DMS153 (cell line): ENCODE measurements around the gene STAG1.
"Not testable (repeated sequence)": the region's sequence is repeated elsewhere in the genome, so short reads cannot be mapped to it uniquely, and the experiment has no call there.

Experiments
- DNase-seq: peaks from one replicate; lab custom pipeline; 2025; lab: John Stamatoyannopoulos, UW

Gene STAG1

DNA sequence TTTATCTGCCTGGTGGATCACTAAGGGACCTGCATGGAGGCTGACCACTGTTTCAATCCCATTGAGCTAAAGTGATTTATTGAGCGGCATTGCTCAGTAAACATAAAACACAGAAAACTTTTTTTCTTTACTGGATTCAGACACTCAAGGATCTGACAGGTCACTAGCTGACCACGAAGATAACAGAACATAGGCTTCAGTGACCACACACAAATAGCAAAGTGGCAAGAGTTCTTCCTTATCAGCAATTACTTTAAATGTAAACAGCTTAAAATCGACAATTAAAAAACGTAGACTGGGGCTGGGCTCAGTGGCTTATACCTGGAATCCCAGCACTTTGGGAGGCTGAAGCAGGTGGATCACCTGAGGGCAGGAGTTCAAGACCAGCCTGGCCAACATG is 48.7 kb downstream of the STAG1 start:
- DNase-seq, result no peak

DNA sequence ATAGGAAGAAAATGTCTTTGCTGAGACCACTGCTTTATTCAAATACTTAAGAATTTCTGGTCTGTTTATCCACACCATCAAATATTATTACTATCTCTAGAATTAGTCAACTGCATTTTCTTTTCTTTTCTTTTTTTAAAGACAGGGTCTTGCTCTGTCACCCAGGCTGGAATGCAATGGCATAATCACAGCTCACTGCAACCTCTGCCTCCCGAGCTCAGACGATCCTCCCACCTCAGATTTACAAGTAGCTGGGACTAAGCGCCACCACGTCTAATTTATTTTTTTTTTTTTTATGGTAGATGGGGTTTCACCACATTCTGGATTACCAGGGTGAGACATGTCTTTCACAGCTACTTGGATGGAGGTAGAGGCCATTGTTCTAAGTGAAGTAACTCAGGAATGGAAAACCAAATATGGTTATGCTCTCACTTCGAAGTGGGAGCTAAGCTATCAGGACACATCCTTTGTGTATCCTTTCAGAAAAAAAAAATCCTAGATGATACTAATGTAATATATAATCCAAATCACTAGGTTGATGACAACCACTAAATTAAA is 52.8 kb downstream of the STAG1 start:
- no peak for DNase-seq

DNA sequence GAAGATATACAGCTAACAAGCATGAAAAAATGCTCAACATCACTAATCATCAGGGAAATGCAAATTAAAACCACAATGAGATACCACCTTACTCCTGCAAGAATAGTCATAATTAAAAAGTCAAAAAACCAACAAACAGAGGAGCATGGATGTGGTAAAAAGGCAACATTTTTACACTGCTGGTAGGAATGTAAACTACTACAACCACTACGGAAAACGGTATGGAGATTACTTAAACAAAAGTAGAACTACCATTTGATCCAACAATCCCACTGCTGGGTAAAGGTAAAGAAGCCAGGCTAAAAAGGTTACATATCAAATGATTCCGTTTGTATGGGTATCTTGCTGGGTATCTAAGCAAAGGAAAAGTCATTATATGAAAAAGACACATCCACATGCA is 53.8 kb downstream of the STAG1 start:
- no peak for DNase-seq

DNA sequence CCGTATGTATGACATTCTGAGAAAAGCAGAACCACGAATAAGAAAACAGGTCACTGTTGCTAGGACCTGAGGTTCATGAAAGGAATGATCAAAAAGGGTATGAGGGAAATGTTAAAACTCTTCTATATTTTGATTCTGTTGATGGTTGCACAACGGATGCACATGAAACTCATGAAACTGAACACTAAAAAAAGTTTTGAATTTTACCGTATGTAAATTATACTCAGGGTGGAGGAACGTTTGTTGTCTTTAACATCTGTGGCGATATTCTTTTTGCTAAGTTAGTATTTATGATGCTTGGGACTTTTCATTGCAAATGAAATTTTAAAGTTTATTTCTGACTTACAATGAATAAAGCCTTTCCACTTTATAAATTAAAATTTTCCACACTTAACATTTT is 55.4 kb downstream of the STAG1 start:
- no peak for DNase-seq

DNA sequence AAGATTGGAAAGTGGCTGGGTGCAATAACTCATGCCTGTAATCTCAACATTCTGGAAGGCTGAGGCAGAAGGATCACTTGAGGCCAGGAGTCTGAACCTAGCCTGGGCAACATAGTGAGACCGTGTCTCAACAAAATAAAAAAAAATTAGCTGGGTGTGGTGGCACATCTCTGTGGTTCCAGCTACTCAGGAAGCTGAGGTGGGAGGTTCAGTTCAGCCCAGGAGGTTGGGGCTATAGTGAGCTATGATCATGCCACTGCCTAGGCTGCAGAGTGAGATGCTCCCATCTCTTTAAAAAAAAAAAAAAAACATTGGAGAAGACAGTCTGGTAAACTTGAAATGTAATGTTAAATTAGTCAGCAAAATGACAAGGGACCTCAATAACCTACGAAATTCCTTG is 57.9 kb downstream of the STAG1 start:
- DNase-seq, result no peak

DNA sequence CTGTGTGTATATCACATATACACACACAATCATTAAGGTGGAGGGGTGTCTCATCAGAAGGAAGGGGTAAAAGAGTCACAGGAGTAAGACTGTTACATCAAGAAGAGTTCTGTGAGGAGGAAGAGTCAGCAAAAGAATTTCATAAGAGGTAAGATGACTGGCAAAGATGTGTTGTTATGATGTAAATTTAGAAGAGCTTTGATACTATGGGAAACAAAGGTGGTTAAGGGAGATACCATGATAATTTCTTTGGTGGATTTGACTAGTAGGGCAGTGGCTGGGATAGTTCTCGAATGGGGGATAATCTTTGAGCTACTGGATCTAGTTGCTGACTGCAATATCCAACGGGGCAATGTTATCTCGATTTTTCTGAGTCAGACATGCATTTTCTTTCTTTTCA is 61.6 kb downstream of the STAG1 start:
- no peak for DNase-seq

DNA sequence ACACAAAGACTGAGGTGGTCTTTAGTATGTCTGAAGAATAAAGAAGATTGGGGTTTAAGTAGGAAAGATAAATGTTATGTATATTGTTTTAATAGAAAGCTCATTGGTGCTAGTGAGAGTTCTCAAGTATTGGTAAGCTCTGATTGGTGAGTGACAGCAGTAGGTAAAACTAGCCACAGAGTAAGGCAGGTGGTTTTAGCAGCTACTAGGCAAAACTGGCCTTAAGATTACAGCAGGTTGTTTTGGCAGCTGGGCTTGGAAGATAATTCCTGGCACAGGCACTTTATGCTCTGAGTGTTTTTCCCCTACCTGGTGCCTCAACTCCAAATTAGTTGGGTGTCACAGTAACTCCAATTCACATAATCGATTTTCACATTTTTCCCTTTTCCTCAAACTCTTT is 66.3 kb downstream of the STAG1 start:
- no peak for DNase-seq

DNA sequence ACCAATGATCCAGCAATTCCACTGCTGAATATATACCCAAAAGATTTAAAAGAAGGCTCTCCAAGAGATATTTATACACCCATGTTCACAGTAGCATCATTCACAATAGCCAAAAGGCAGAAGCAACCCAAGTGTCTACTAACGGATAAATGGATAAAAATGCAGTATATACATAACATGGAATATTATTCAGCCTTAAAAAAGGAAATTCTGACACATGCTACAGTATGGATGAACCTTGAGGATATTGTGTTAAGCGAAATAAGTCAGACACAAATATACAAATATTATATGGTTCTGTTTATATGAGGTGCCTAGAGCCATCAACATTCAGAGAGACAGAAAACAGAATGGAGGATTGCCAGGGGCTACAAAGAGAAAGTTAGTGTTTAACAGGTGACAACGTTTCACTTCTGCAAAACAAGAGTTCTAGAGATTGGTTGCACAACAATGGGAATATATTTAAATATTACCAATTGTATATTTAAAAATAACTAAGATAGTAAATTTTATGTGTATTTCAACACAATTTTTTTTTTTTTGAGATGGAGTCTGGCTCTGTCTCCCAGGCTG is 69.4 kb downstream of the STAG1 start:
- DNase-seq, result no peak

DNA sequence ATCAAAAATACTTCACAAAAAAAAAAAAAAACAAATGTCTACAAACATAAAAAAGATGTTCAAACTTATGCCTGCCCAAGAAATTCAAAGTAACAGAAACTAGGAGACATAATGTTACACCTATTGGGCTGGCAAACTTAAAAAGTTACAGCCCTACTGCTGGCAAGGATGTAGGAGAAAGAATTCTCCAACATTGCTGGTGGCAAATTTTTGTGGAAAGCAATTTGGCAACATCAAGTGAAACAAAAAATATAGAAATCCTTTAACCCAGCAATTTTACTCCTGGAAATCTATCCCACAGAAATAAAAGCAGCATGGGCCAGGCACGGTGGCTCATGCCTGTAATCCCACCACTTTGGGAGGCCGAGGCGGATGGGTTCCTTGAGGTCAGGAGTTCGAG is 73.2 kb downstream of the STAG1 start:
- DNase-seq, result no peak

DNA sequence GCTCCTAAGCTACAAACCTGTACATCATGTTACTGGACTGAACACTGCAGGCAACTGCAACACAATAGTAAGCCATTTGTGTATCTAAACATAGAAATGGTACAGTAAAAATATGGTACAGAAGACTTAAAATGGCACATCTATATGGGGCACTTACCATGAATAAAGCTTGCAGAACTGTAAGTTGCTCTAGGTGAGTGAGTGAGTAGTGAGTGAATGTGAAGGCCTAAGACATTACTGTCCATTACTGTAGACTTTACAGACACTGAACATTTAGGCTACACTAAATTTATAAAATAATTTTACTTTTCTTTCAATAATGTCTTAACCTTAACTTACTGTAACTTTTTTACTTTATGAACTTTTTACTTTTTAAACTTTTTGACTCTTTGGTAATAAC is 76.2 kb downstream of the STAG1 start:
- DNase-seq, result no peak

DNA sequence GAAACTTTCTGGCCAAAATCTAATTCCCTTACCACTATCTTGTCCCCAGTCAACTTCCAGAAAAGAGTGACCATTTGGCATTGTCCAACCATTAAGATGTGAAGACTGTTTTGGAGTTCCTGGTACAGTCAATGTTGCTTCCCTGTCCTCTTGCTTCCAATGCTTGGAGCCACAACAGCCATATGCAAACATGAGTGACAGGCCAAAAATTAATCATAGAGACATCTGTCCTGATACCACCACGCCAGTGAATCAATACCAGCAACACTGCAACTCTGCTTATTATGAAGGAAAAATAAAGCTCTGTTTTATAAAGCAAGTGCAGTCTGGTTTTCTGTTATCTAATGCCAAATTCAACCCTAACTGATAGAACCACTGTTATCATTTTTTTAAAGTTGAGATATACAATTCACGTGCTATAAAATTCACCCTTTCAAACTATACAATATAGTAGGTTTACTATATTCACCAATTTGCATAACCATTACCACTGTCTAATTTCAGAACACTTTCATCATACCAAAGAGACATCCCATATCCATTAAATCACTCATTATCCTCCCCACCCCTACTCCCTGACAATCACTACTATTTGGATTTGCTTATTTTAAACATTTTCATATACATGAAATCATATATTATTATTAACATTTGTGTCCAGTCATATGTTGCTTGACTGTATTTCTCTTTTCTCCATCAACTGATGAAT is 76.9 kb downstream of the STAG1 start:
- DNase-seq, result no peak

DNA sequence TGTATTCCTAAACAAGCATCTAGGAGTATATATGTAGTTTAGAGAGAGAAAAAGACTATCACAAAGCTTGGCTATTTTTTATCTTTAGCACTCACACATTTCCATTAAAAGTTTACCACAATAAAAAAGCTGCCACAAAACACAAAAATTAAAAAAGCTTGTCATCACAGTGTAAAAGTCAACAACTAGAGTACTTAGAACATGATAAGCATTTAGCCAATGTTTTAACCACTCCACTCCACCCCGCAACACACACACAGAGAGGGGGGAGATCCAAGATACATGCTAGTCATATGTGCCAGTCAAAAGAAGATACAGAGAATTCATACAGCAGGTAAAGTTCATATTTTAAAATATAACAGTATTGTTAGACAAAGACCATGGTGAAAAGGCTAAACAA is 79.7 kb downstream of the STAG1 start:
- DNase-seq, result no peak

DNA sequence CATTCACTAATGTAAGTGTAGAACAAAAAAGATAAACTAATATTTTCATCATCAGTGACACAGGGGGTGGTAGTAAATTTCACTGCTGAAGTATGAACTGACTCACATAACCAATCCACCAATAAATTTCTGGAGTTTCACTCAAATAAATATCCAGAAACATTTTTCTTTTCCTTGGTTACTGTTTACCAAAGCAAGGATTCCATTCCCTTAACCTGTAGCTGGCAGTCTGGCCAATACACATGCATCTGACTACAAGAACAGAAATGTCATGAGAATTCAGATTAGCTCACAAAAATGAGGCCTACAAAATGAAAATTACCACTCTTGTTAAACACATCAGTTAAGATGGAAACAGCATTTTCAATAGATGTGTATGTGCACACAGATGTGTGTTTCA is 80.3 kb downstream of the STAG1 start:
- DNase-seq, result no peak

DNA sequence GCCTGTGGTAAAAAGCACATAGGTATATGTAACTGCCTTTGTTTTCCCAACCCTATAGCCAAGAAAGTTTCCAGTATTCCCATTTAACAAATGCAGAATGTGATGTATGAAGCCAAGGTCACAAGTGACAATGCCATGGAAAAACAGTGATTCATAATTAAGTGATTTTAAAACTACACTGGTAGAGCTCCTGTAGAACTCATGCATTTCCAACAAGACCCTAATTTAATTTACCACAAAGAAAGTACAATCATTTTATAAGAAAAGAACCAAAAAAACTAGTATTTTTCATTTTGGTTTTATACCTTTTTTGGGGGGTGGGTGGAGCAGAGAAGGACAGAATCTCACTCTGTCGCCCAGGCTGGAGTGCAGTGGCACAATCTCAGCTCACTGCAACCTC is 82.0 kb downstream of the STAG1 start:
- DNase-seq, result no peak

DNA sequence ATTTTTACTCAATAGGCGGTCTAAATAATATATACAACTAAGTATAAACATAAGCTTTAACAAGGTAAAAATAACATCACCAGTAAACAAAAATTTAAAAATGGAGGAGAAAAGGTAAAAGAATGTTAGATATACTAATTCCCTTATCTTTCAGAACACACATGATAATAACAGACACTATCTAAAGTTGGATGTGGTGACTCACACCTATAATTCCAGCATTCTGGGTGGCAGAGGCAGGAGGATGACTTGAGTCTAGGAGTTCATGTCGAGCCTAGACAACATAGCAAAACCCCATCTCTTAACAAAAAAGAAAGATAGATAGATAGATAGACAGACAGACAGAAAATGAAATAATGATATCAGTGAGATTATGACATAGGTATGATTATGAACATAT is 85.1 kb downstream of the STAG1 start:
- no peak for DNase-seq

DNA sequence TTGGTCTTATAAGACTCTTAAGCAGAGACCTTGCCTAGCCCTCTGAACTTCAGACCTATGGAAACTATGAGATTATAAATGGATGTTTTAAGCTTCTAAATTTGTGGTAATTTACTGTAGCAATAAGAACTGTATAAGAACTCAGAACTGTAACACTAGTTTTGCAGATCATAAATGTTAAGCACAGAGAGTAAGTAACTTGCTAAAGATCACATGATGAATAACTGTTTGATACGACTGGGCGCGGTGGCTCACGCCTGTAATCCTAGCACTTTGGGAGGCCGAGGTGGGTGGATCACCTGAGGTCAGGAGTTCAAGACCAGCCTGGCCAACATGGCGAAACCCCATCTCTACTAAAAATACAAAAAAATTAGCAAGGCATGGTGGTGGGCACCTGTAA is 85.9 kb downstream of the STAG1 start:
- DNase-seq, result not testable (repeated sequence)

DNA sequence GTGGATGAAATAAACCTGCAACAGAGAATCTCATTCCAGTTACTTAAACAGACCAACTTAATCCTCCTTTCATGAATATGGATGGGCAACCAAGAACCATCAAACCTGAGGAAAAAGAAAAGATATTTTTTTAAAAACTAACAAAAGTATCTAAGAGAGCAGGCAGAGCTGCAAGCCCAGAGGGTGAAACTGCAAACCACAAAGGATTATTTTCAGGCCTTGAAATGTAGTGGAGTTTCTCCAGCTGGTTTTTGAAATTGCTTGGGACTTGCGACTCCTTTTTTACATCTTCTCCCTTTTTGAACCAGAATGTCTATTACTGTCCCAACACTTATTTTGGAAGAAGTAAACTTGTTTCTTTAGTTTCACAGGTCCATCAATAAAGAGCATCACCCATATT is 87.4 kb downstream of the STAG1 start:
- no peak for DNase-seq

DNA sequence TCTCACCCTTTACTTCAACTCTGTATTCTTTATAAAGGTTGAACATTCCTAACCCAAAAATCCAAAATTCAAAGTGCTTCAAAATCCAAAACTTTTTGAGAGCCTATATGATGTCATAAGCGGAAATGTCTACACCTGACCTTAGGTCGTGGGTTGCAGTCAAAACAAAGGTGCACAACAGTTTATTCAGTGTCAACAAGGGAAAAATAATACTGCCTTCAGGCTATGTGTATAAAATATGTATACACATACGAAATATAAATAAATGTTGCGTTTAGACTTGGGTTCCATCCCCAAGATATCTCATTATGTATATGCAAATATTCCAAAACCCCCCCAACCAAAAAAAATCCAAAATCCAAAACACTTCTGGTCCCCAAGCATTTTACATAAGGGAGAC is 90.9 kb downstream of the STAG1 start:
- DNase-seq, result no peak

DNA sequence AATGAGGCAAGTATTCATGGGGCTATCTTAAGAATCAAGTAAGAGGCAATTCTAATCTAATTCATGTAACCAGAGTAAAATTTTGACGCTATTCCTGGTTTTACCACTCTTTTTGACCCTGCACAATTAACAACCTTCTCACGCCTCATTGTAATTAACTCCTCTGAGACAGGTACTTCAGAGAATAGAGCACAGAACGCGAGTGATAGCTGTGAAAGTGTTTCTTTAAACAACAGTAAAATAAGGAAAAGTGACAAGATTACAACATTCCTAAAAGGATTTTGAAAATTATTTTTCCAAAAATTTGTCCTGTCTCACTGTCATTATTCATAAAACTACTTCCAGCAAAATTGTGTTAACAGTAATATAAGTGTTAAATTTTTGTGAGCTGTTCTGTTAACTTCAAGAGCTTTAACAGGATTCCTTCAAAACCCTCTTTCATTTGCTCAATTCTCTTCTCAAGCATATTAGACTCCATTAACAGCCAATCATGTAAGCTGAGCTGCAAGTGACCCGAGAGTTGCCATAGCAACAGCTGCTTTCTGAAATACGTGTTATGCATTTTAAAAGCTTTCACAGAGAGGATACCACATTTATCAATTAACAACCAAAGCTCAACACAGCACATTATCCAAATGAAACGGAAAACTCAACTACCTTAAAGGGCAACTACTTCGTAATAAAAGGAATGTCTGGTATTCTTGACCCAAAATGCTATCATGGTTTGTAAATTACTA is 93.1 kb downstream of the STAG1 start:
- DNase-seq, result no peak

DNA sequence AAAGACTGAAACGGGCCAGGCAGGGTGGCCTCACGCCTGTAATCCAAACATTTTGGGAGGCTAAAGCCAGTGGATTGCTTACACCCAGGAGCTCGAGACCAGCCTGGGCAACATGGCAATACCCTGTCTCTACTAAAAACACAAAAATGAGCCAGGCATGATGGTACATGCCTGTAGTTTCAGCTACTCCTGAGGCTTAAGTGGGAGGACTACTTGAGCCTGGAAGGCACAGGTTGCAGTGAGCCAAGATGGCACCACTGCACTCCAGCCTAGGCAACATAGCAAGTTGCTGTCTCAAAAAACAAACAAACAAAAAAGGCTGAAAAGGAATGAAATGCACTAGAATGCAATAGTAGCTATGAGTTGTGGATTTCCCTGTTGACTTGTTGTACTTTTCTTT is 94.7 kb downstream of the STAG1 start:
- no peak for DNase-seq

DNA sequence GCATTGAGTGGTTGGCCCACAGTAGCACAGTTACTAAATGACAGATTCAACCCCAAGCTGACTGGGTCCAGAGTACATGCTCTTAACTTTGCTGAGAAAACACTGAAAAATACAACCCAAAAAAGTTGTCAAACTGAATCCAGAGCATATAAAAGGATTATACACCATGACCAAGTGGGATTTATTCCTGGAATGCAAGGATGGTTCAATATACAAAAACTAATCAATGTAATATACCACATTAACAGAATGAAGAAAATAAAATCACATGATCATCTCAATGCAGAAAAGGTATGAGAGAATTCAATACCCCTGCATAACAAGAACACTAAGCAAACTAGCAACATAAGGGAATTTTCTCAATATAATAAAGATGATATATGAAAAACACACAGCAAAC is 98.5 kb downstream of the STAG1 start:
- no peak for DNase-seq

DNA sequence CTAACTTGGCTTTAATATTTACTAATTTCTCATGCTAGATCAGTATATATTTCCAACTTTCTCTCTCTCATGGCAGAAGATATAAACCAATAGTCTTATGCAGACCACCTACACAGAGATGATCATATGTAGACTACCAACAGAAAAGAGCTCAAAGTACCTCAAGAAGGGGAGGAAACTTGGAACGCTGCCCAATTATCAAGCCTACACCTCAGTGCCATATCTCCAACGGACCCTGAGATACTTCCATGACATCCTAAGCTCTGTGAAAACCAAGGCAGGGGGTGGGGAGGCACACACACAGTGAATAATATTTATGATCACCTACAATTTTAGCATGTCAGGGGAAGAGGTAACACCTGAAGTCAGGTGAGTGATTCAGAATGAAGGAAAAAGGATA is 100.6 kb downstream of the STAG1 start:
- DNase-seq, result no peak

DNA sequence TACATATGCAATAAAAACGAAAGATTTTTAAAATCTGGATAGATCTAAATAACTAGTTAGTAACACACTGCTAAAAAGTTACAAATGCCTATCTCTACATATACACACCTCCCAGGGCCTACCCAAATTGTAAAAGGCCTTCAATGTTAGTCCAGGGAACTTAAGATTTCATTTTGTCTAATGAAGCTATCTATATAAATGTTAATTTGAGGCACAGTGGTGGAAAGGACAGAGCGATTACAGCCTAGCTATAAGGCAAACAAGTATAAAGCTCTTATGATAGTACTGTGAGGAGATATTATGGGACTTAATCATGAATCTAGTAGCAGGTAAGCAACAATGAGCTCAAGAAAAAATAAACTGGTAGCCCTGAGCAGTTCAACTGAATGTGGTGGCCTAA is 101.7 kb downstream of the STAG1 start:
- no peak for DNase-seq
